NCI-H82 (cell line): ENCODE data around the gene FAM124A.
"Not testable (repeated sequence)": the region's sequence is repeated elsewhere in the genome, so short reads cannot be mapped to it uniquely, and the experiment has no call there.

ENCODE experiments used
- DNase-seq: peaks from one replicate; lab custom pipeline; 2025; lab: John Stamatoyannopoulos, UW

The FAM124A gene

DNA sequence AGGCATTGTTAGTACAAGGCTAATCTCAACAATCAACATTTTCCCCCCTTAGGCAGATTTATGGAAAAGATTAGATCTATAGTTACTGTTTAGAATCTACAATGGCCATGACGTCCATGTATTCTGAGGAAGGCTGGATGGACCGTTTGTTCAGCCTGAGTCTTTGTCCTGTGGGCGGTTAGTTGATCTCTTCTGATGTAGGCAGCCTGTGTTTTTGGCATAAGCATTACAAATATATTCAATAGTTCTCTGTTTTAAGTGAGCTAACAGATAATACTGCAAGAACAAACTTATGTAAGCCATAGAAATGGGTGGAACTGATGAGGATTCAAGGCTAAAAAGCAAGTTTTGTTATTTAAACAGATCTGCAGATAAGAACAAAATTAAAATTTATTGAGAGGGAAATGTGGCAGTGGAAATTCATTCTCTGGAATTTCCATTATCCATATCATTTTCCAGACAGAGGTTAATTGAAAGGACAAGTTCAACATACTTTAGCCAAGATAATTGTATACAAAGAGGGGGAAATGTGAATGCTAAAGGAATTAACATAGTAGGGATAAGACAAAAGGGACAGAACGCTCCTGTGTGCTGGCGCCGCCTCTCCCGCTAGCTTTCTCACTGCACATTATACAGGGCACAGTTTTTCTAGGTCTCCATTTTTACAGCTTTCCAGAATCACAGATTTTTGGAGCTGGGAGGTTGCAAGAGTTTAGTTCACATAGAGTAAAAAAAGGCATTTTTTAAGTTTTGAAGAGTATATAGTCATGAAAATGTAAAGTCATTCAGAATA, 48.6 kb downstream of the FAM124A start:
- DNase-seq = no peak

DNA sequence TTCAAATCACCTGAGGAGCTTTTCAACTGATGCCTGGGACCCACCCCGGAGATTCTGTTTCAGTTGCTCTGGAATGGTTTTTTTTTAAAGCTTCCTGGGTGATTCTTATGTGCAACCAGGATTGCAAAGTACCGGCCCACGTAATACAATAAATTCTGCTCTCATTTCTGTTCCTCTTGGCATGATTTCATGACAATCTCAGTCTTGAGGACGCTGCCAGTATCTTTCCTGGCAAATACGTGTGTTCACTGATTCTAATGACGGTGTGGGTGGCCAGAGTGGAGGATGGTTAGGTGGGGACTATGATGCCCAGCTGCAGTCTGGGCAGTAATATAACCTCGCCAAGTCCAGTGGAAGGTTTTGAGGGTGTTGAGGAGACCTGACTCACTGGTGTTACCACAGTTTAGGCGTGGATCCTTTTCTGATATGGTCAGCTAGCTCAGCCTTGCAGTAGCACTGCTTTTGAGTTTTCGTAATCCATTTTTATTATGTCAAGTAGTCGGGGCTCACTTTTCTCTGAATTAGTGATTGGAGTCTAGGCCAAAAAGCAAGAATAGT, 49.4 kb downstream of the FAM124A start:
- no peak for DNase-seq

DNA sequence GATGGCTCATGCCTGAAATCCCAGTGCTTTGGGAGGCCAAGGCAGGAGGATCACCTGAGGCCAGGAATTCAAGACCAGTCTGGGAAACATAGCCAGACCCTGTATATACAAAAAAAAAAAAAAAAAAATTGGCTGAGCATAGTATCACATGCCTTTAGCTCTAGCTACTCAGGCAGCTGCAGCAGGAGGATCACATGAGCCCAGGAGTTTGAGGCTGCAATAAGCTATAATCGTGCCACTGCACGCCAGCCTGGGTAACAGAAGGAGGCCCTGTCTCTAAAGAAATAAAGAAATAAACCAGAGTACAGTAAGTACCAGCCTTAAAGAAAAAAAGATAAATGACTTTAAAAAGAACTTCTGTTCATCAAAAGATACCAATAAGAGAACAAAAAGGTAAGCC, 52.9 kb downstream of the FAM124A start:
- no peak for DNase-seq

DNA sequence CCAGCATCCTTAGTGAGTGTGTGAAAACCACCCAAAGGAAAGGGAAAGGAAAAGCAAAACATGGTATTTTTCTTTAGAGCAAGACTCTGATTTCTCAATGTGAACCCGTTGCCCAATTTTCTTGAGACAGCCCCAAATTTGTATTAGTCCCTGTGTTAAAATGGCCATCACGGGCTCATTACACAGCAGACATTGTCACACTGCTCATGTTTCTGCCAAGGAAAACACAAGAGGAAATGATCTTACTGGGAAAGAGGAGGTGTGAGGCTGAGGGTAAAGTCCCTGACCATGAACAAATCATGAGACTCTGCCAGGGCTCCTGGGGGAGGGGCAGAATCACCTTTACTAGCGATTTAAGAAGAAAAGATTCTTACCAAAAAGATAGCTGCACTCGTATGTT, 54.4 kb downstream of the FAM124A start:
- DNase-seq = no peak

DNA sequence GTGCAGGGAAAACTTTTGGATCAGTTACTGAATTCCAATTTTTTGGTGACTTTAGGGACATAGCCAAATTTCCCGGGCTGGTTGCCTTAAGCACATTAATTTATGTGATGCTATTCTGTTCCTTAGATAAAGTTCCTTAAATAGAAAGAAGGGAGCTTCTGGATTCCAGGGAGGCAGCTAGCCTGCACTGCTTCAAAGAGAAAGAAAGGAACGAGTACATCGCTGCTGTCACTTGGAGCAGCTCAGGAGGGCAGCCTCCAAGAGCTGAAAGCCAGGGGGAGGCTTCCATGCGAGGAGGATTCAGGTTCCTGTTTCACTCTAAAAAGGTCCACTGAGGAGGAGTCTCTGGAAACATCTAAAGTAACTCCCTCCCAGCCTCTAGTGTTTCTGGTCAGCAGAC, 55.7 kb downstream of the FAM124A start:
- DNase-seq = no peak

DNA sequence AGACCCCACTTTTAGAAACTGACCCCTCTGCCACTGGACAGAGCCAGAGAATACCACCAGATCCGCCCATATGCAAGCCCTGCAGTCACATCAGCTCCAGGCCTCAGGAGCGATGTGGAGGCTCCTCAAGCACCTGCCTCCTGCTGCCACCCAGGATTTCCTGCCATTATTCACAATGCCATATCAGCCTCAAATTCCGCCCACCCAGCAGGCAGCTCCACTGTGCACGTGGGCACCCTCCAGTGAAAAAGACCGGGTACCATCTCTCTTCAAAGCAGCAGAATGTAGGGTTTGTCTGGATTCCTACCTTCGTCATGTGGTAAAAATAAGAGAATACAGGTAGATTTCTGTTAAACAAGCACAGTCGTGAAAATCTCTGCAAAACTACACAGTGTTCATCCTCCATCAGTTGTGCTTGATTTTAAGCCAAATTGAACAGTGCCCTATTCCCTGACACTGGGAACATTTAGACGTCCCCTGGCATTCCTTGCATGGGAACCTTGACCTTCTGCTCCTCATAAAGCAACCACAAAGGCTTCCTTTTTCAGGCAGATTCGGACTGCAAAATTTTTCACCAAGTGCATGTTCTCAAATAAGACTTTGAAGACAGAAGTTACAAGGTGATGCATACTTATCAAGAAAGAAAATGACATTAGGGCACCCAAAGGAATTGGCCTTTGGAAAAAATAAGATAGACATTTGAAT, 56.4 kb downstream of the FAM124A start:
- no peak for DNase-seq

DNA sequence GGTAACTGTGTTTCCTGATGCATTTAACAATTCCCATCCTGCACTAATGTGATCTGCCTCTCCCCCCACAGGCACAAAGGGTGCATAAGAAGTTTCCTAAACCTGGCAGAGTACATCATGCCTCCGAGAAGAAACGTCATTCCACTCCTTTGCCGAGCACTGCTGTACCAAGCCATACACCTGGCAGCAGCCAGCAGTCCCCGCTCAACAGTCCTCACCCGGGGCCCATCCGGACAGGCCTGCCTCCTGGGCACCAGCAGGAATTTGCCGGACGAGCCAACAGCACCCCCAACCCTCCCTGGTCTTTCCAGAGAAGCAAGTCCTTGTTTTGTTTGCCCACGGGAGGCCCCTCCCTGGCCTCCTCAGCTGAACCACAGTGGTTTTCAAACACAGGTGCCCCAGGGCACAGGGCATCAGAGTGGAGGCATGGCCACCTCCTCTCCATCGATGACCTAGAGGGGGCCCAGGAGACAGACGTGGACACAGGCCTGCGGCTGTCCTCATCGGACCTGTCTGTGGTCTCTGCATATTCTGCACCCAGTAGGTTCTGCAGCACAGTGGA, 58.3 kb downstream of the FAM124A start:
- no peak for DNase-seq

DNA sequence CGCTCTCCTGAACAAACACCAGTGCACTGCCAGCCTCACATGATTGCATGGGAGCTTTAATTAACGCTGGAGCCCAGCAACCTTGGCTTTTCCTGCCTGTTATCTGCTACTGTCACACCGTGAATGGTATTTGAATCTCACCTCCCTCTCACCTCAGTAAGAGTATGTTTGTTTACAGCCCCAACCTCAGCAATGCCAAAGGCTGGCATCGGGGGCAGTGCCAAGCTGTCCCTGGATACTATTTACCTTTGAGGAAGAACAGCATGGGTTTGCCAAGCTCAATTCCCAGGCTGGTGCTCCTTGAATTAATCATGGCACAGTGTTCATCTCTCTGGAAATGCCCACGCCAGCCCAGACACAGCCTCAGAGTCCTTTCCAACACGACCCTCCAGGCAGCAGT, 60.1 kb downstream of the FAM124A start:
- no peak for DNase-seq

DNA sequence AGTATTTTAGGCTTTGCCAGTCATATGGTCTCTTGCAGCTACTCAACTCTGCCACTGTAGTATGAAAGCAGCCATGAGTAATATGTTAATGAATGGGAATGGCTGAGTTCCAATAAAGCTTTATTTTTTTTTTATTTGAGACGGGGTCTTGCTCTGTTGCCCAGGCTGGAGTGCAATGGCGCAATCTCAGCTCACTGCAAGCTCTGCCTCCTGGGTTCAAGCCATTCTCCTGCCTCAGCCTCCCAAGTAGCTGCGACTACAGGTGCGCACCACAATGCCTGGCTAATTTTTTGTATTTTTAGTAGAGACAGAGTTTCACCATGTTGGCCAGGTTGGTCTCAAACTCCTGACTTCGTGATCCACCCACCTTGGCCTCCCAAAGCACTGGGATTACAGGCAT, 60.7 kb downstream of the FAM124A start:
- not testable (repeated sequence) for DNase-seq

DNA sequence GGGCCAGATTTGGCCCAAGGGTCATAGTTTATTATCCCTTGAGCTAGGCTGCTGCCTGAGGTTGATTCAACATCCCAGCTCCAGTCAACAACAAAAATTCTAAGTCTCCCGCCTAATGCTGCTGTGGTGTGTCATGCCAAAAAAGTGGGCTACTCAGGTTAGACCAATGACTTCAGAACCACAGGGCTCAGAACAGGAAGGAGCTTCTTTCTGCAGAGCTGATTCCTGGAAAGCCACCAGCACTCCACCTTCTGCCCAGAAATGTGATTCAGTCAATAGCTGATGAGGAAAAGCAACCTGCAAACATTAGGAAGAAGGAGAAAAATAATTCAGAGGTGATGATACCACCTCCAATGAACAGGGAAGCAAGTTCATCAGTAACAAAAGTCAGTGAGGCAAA, 61.2 kb downstream of the FAM124A start:
- DNase-seq = peak; percentile 54

DNA sequence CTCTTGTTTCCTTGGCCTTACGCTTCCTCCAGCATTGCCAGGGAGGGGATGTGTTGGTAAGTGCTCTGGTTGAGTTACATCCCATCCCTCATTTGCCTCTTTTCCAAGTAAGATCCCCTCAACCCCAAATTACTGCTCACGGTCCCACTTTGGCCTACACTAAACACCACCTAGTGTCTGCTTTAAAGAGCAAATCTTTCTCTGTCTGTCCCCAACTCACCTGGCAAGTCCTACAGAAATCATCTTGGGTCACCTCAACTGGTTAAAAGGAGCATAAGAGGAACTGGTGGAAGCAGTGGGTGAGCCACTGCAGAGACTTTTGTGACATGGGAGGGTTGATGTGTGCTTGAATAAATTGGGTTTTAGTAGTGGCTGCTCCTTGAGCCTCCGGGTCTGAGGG, 62.1 kb downstream of the FAM124A start:
- no peak for DNase-seq

DNA sequence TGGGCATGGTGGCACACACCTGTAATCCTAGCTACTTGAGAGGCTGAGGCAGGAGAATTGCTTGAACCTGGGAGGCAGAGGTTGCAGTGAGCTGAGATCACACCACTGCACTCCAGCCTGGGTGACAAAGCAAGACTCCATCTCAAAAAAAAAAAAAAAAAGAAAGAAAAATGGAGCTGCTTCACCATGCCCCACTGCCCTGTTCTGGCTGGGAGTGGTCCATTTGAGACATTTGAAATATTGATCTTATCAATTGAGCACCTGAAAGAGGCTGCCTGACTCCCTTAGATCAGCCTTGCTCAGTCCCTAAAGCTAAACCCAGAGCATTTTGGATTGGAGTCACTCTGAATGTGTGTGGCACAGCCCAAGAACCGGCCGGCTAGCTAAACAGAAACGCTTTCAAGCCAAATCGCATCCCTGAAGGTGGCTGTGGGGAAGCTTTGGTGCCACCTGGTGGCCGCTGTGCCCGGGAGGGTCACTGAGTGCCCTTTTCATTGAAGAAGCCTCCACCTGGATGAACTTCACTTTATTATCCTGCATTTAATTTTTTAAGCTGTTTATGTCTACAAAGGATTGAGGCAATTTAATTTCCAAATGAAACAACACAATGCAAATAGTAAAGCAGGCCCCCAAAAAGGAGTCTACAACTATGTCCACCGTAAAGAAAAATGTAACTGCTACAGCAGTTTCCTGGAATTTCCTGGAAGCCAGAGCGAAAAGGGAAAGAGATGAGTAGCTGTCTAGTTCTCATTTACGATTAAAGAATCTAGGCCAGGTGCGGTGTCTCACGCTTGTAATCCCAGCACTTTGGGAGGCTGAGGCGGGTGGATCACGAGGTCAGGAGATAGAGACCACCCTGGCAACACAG, 64.2 kb downstream of the FAM124A start:
- DNase-seq = peak; percentile 93

DNA sequence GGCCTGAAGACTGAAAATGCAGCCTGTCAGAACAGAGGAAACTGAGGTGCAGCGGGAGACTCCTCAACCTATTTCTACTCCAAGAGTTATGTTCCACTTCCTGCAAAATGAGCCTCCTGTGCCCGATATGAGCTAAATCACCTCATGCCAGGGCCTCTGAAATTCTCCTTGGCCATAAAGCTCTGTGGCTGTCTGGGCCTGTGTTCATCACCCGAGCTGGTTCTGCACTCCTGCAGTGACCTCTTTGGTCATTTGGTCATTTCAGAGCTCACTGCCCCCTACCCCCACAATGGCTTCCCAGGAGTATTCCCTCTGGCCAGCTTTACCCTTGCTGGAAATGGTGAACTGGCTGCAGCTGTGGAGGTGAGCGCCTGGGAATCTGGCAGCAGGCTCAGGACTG, 65.6 kb downstream of the FAM124A start:
- no peak for DNase-seq

DNA sequence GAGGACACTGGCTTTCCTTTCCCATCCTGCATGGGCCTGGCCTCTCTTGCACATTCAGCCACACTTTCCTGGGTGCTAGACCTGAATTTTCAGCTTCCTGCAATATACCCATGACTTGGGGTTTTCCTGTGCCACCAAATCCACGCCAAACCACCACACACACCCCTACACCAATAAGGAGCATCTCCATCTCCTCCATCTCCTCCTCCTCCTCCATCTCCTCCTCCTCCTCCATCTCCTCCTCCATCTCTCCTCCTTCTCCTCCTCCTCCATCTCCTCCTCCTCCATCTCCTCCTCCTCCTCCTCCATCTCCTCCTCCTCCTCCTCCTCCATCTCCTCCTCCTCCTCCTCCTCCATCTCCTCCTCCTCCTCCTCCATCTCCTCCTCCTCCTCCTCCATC, 66.1 kb downstream of the FAM124A start:
- not testable (repeated sequence) for DNase-seq

DNA sequence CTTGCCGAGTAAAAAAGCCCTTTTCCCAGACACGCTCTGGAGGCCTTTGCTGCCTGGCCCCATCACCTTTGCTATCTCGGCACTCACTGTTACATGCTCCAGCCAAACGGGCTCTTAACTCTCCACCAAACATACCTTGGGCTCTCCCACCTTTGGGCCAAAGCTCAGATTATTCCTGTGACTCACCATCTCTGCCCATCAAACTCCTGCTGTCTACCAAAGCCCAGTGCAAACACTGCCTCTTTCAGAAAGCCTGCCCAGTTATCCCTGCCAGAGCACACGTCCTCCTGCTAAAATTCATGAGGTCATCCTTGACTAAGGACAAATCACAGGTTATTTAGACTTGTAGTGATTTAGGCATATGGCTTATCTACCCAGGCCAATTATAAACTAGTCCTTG, 69.1 kb downstream of the FAM124A start:
- peak; percentile 55 for DNase-seq

DNA sequence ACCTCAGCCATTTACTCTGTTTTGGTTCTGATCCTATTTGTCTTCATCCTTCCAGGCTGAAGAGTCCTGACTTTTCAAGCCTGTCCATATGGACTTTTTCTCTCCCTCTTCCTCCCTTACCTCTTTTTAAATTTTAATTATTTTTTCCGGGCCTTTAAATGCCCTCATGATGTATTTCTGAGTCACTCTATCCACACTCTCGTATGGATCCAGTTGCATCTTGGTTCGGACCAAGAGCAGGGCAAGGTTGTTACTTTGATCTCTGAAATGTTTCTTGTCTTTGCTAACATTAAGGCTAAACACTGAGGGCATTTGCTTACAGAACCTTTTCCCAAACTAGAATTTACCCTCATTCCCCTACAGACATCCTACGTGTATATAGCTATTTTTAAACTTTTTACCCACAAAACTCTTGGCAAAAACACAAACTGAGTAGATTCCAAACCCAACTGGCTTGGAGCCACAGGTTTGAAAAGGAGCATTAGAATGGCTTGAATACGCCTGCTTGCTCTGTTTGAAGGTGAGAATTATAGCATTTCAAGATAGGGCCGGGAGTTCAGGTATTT, 69.9 kb downstream of the FAM124A start:
- DNase-seq = no peak

DNA sequence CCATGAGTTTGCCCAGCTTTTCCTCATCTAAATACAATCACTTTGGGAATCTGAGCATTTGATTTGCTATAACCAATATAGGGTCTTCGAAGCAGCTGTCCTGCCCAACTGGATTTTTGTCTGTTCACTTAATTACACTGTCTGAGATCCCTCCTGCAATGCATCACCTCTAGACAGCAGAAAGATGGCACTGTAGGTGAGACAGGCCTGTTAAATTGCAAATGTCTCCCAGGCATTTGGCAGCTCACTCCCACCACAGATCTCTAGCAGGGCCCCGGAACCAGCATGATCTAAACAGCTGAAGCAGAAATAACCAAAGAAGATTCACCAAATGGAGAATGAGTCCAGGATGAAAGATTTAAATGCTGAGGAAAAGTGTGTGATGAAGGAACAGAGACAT, 75.4 kb downstream of the FAM124A start:
- peak; percentile 47 for DNase-seq

DNA sequence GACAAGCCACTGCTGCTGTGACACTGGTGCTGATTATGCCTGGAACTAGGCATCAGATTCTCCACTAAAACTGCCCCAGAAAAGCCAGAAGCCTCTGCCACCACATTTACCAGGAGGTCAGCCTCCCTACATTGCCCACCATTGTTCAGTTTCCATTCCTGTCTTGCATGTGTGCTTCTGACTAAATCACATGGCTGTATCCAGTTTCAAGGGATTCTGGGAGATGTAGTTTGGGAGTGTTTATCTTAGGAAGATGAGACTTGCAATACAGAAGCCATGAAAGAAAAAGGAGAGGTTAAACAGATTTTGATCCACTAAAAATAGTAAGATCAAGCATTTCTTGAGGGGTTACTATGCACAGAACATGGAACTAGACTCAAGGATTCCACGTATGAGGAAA, 76.6 kb downstream of the FAM124A start:
- DNase-seq = peak; percentile 52

DNA sequence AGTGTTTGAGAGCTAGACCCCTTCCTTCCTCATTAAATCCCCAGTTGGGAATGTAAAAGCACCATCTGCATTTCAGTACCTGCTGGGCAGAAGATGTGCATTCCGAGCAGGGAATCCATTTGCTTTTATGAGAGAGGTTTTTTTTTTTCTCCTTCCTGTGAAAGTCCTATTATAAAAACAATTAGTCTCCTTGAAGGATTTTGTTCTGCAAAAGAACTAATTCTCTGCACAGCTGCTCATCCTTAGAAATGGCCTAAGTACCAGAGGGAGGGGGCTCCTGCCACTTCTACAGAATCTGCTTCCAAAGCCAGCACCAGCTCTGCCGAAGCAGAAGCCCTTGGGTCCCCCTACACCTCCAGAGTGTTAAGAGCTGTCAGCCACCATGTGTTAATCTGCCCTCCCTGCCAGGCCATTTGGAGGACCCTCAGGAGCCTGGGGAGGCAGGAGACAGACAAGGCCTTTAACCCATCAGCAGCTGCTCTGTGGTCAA, 80.9 kb downstream of the FAM124A start:
- DNase-seq = peak; percentile 84

DNA sequence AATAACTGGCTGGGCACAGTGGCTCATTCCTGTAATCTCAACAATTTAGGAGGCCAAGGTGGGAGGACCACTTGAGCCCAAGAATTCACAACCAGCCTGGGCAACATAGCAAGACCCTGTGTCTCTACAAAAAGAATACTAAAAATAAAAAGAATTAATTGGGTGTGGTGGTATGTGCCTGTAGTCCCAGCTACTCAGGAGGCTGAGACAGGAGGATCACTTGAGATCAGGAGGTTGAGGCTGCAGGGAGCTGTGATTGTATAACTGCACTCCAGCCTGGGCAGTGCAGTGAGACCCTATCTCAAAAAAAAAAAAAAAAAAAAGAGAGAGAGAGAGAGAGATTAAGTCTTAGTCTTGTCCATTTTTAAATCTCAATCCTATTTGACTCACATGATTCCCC, 81.7 kb downstream of the FAM124A start:
- DNase-seq = no peak

DNA sequence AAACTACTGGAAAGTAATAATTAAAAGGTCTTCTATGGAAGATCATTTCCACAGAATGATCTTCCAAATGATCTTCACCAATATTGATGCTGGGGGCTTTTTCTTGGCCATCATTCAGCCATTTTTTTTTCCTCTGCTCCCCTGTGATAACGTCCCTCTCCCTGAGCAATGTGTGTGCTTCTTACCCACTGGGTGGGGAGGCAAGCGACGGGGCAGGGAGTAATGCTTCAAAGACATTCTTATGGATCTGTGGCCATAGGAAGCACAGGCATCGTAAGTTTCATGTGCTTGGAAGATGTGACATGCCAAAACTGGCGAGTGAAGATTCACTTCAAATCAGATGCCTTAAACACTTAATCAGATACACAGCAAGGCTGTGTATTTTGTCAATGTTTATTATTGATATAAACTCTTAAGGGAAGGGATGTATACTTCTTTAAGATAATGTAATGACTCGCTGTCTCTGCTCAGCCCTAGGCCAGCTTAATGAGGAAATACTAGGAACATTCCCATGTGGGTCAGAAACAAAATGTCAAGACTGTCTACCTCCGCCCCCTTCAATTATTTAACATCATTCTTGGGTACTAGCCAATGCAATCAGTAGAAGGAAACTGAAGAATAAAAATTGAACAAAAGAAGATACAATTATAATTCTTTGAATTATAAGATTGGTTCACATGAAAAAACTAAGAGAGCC, 83.2 kb downstream of the FAM124A start:
- no peak for DNase-seq
